ENCODE data around the gene TDRD6. TPM values are rescaled to one million over a fixed set of nuclear protein-coding genes. Genes with fewer than 3 reads are reported as not detected.

Gene TDRD6
- total RNA-seq, 2 donors from 2014 or later = 0.09 to 0.20 TPM

DNA sequence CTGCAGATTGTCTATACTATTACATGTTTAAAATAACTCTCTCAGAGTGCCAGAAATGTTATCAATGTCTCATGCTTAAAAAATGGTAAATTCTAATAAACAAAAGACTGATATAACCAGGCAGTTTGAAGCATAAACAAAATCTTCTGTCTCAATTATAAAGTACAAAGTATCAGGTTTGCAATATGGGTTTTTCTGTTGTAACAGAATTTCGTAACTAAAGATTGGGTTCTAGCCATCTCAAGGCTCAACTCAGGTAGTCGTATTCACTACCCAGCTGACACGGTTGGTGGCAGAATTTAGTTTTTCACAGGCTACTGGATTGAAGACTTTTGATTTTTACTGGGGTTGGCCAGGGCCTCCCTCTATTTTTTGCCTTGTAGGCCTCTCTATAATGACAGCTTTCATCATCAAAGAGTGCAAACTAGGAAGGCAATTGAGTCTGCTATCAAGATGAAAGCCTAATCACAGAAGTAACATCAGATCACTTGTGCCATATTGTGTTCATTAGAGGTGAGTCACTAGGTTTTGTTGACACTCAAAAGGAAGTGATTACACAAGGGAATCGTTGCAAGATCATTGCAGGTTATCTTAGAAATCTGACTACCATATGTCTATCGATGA is 38.7 kb upstream of the TDRD6 start:
- peaks cover 3% of the 10 kb centered on the region for H3K9me3 Mint-ChIP-seq
- no peak for TF ChIP-seq CTCF (conservative IDR thresholded peaks at IDR 0.05)
- H3K4me1 Mint-ChIP-seq = peaks cover 13% of the 10 kb centered on the region
- no peak overlapping the region for H3K27ac ChIP-seq (ENCODE audit: low read depth, low read length)
- H3K9me3 ChIP-seq (ENCODE audit: control insufficient read depth, low read length) = no peaks in the 10 kb centered on the region
- no peak overlapping the region for H3K27ac Mint-ChIP-seq
- H3K9ac ChIP-seq (ENCODE audit: extremely low read depth, low read length, poor library complexity, severe bottlenecking) = no peak overlapping the region
- no peaks in the 10 kb centered on the region for H3K4me1 ChIP-seq (ENCODE audit: control insufficient read depth, insufficient read depth, low read length)
- peaks cover 9% of the 10 kb centered on the region for H3K27me3 Mint-ChIP-seq (ENCODE audit: insufficient read depth)
- H3K4me3 ChIP-seq (ENCODE audit: low read length) = no peak overlapping the region
- H3K27me3 ChIP-seq (ENCODE audit: control insufficient read depth, insufficient read depth, low read length, poor library complexity, severe bottlenecking) = peaks cover 9% of the 10 kb centered on the region
- WGBS, 2 experiments (ENCODE audit: insufficient coverage in 1 of 2, insufficient read length in 1 of 2) = 81 to 96% methylated on average over 3 to 5 of the region's 5 CpGs
- DNase-seq = no peak
- H3K36me3 Mint-ChIP-seq (ENCODE audit: low read depth) = no peaks in the 10 kb centered on the region
- no peak overlapping the region for H3K4me3 Mint-ChIP-seq
- no peaks in the 10 kb centered on the region for H3K36me3 ChIP-seq (ENCODE audit: control insufficient read depth, insufficient read depth, low read length)

GRCh38 chr6:46651006-46651405 is 36.7 kb upstream of the TDRD6 start:
- no peak overlapping the region for H3K27ac ChIP-seq (ENCODE audit: low read depth, low read length)
- peaks cover 22% of the 10 kb centered on the region for H3K27me3 ChIP-seq (ENCODE audit: control insufficient read depth, insufficient read depth, low read length, poor library complexity, severe bottlenecking)
- no peak overlapping the region for H3K27ac Mint-ChIP-seq
- peaks cover 13% of the 10 kb centered on the region for H3K4me1 Mint-ChIP-seq
- WGBS, 2 experiments (ENCODE audit: insufficient coverage in 1 of 2, insufficient read length in 1 of 2) = 91% methylated on average over 1 of the region's 1 CpG; no CpG with 5 or more reads in 1 of the 2 experiments
- no peak overlapping the region for H3K9ac ChIP-seq (ENCODE audit: extremely low read depth, low read length, poor library complexity, severe bottlenecking)
- H3K36me3 Mint-ChIP-seq (ENCODE audit: low read depth) = peaks cover 2% of the 10 kb centered on the region
- H3K4me1 ChIP-seq (ENCODE audit: control insufficient read depth, insufficient read depth, low read length) = no peaks in the 10 kb centered on the region
- peaks cover 15% of the 10 kb centered on the region for H3K27me3 Mint-ChIP-seq (ENCODE audit: insufficient read depth)
- no peak for DNase-seq
- H3K36me3 ChIP-seq (ENCODE audit: control insufficient read depth, insufficient read depth, low read length) = no peaks in the 10 kb centered on the region
- no peaks in the 10 kb centered on the region for H3K9me3 Mint-ChIP-seq
- TF ChIP-seq CTCF (conservative IDR thresholded peaks at IDR 0.05) = no peak
- no peaks in the 10 kb centered on the region for H3K9me3 ChIP-seq (ENCODE audit: control insufficient read depth, low read length)
- H3K4me3 Mint-ChIP-seq = peak overlapping the region; percentile 74
- no peak overlapping the region for H3K4me3 ChIP-seq (ENCODE audit: low read length)

- WGBS, 2 experiments (ENCODE audit: insufficient coverage in 1 of 2, insufficient read length in 1 of 2) = 57 to 73% methylated on average over 7 to 8 of the region's 8 CpGs
- Histone ChIP-seq H3K4me1 (ENCODE audit: control insufficient read depth, insufficient read depth, low read length) (no peaks in the 10 kb centered on the region), H3K4me3 (ENCODE audit: low read length) (peak overlapping the region; percentile 89), H3K27ac (ENCODE audit: low read depth, low read length) (no peak overlapping the region), H3K36me3 (ENCODE audit: control insufficient read depth, insufficient read depth, low read length) (no peaks in the 10 kb centered on the region), H3K9ac (ENCODE audit: extremely low read depth, low read length, poor library complexity, severe bottlenecking) (peak overlapping the region; percentile 54), H3K27me3 (ENCODE audit: control insufficient read depth, insufficient read depth, low read length, poor library complexity, severe bottlenecking) (peaks cover 22% of the 10 kb centered on the region), H3K9me3 (ENCODE audit: control insufficient read depth, low read length) (no peaks in the 10 kb centered on the region)
- no peak for TF ChIP-seq CTCF (conservative IDR thresholded peaks at IDR 0.05)
- Mint-ChIP-seq H3K36me3 (ENCODE audit: low read depth) (peaks cover 2% of the 10 kb centered on the region), H3K4me1 (peaks cover 13% of the 10 kb centered on the region), H3K9me3 (no peaks in the 10 kb centered on the region), H3K27me3 (ENCODE audit: insufficient read depth) (peaks cover 15% of the 10 kb centered on the region), H3K4me3 (peak overlapping the region; percentile 74), H3K27ac (no peak overlapping the region)
- DNase-seq = no peak
Observed at GRCh38 chr6:46651816-46652215, 35.9 kb upstream of the TDRD6 start.
